Lung (tissue), 12 donors: ENCODE data around the gene ENO3. TPM values are rescaled to one million over a fixed set of nuclear protein-coding genes. Genes with fewer than 3 reads are reported as not detected.

Experiments used
- ATAC-seq: fragments of 200-7000 bp; cut with Tn5 transposase; one replicate; pipeline ENCODE4 v1.9.1; 2020; ENCODE audit warnings: moderate number of reproducible peaks; ENCODE audit not compliant: insufficient read depth, low FRiP score
- DNase-seq, 3 donors: peaks; one replicate each; pipeline ENCODE4 v3.0.0-alpha.2; 2013 to 2017
- H3K27ac ChIP-seq, 2 donors: one replicate each; pipeline ENCODE4 v1.5.1; 2013; ENCODE audit warnings: mild to moderate bottlenecking in 2 of 2, moderate library complexity in 2 of 2, control low read depth in 1 of 2, inconsistent platforms in 1 of 2, low read depth in 1 of 2, low read length in 1 of 2
- H3K27me3 ChIP-seq, 3 donors: one replicate each; pipeline ENCODE4 v1.5.1; 2013; ENCODE audit warnings: low read length in 2 of 3; ENCODE audit not compliant: control insufficient read depth in 3 of 3, insufficient read depth in 3 of 3
- H3K36me3 ChIP-seq, 4 donors: one replicate each; pipeline ENCODE4 v1.5.1; 2013; ENCODE audit warnings: low read length in 4 of 4, mild to moderate bottlenecking in 1 of 4, moderate library complexity in 1 of 4; ENCODE audit not compliant: control insufficient read depth in 4 of 4, insufficient read depth in 4 of 4
- H3K4me1 ChIP-seq, 5 donors: one replicate each; pipeline ENCODE4 v1.5.1; 2013; ENCODE audit warnings: low read length in 5 of 5, mild to moderate bottlenecking in 2 of 5, moderate library complexity in 1 of 5; ENCODE audit not compliant: control insufficient read depth in 5 of 5, insufficient read depth in 5 of 5
- H3K4me3 ChIP-seq: one replicate; pipeline ENCODE4 v1.5.1; 2013; ENCODE audit warnings: mild to moderate bottlenecking, control low read depth, moderate library complexity
- H3K9ac ChIP-seq, 2 donors: one replicate each; pipeline ENCODE4 v1.5.1; 2013; ENCODE audit warnings: low read length in 2 of 2, control low read depth in 1 of 2; ENCODE audit not compliant: insufficient read depth in 1 of 2
- H3K9me3 ChIP-seq, 4 donors: one replicate each; pipeline ENCODE4 v1.5.1; 2013; ENCODE audit warnings: low read length in 3 of 4, mild to moderate bottlenecking in 1 of 4, moderate library complexity in 1 of 4; ENCODE audit not compliant: control insufficient read depth in 4 of 4, insufficient read depth in 3 of 4
- CTCF ChIP-seq: IDR thresholded peaks from 2 replicates; pipeline ENCODE4 v1.5.1; 2012; ENCODE audit warnings: mild to moderate bottlenecking; ENCODE audit errors: control extremely low read depth, extremely low read depth
- WGBS, 2 donors: extraction: QIAGEN DNeasy Blood & Tissue Kit; methylation state at CpG; one replicate each; pipeline ENCODE4 v1.1.7; 2013; 5-methylcytosine and 5-hydroxymethylcytosine counted together
- polyA plus RNA-seq, 2 donors: library from polyadenylated mRNA; stranded (reverse); fragments of 200-250 nt; gene quantifications; one replicate each; pipeline ENCODE4 v1.2.1, GENCODE V29; 2013
- total RNA-seq, 2 donors: library from RNA; depleted of rRNA in 1 of 2; stranded (reverse); fragments of >200 nt in 1 of 2; gene quantifications; one replicate each; pipeline ENCODE4 v1.2.1, GENCODE V29; 2014 to 2021
- donor health status: control.
- donor health status: control.
- donor health status: Bipolar disorder and iron deficiency.
- donor health status: healthy.
- donor health status: DM: yes; HTN: yes; CAD: no.

Gene ENO3
- total and polyA plus RNA-seq, 4 donors = 3.3 to 10.7 (median 8.3) TPM

- DNase-seq = peak; percentile 46 to 86 (median 82)
- no peaks in the 10 kb centered on the region for H3K27me3 ChIP-seq
- ATAC-seq = no peak
- no peak overlapping the region for H3K4me3 ChIP-seq
- no peak overlapping the region for H3K9ac ChIP-seq
- 40% methylated on average over 6 of the region's 6 CpGs for WGBS, 2 donors
- H3K27ac ChIP-seq = no peak overlapping the region
- peaks cover 0 to 6% (median 3%) of the 10 kb centered on the region in 5 donors for H3K4me1 ChIP-seq
- no peaks in the 10 kb centered on the region for H3K9me3 ChIP-seq
- peak; percentile 29 for TF ChIP-seq CTCF
- peaks cover 14 to 36% (median 27%) of the 10 kb centered on the region in 4 donors for H3K36me3 ChIP-seq
Observed at GRCh38 chr17:4980644-4981216, 29.8 kb downstream of the ENO3 start.

- 65% methylated on average over 5 of the region's 5 CpGs for WGBS, 2 donors
- H3K36me3 ChIP-seq = peaks cover 9 to 30% (median 21%) of the 10 kb centered on the region in 4 donors
- ATAC-seq = no peak
- TF ChIP-seq CTCF = no peak
- no peak overlapping the region for H3K27ac ChIP-seq
- H3K9me3 ChIP-seq = no peaks in the 10 kb centered on the region
- H3K27me3 ChIP-seq = no peaks in the 10 kb centered on the region
- H3K9ac ChIP-seq = no peak overlapping the region
- DNase-seq = no peak
- peaks cover 0 to 14% (median 6%) of the 10 kb centered on the region in 5 donors for H3K4me1 ChIP-seq
- H3K4me3 ChIP-seq = no peak overlapping the region
Observed at GRCh38 chr17:4982305-4982704, 31.4 kb downstream of the ENO3 start.

GRCh38 chr17:4986403-4986802 is 35.5 kb downstream of the ENO3 start:
- 26 to 30% methylated on average over 5 of the region's 5 CpGs for WGBS, 2 donors
- H3K27ac ChIP-seq = peak overlapping the region; percentile 91 to 96
- no peak for TF ChIP-seq CTCF
- H3K4me1 ChIP-seq = peaks cover 8 to 22% (median 14%) of the 10 kb centered on the region in 5 donors
- H3K36me3 ChIP-seq = peaks cover 3 to 9% (median 5%) of the 10 kb centered on the region in 4 donors
- peak overlapping the region in 1 of 2 donors; percentile 42 for H3K9ac ChIP-seq
- no peaks in the 10 kb centered on the region for H3K9me3 ChIP-seq
- no peaks in the 10 kb centered on the region for H3K27me3 ChIP-seq
- peak overlapping the region; percentile 87 for H3K4me3 ChIP-seq
- DNase-seq = no peak
- ATAC-seq = peak; percentile 7
